Fibroblast of mammary gland (primary cell): Measurements from ENCODE around the gene NIPBL.

ENCODE experiments used
- DNase-seq: peaks from one replicate; pipeline ENCODE4 v3.0.0-alpha.2; 2010; ENCODE audit warnings: low read depth
- H3K4me3 ChIP-seq: 2 replicates; pipeline ENCODE4 v1.5.1; 2011; ENCODE audit warnings: low read depth, mild to moderate bottlenecking, low read length, moderate library complexity; ENCODE audit not compliant: control insufficient read depth
- CTCF ChIP-seq: conservative IDR thresholded peaks from 2 replicates; pipeline ENCODE4 v1.5.1; 2011; ENCODE audit warnings: low read depth, low read length, inconsistent platforms; ENCODE audit not compliant: control insufficient read depth, insufficient read depth

The NIPBL gene

DNA sequence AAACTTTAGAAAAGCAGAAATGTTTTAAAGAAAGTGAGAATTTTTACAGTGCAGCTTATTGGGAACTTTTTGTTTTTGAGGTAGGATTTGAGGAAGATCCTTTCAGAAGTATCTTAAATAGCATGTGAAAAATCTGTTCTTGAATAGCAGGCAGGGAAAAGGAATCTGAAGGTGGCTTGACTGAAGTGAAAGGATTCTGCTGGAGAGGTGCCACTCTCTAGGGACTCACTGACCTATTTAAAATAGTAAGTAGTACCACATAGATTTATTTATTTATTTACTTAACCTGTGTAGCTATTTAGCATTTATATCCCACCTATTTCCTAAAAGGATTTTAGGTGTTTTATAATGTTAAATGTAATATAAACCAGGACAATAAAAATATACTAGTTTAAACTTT, 69.1 kb downstream of the NIPBL start:
- no peak for TF ChIP-seq CTCF
- H3K4me3 ChIP-seq: no peak overlapping the region
- DNase-seq: no peak

DNA sequence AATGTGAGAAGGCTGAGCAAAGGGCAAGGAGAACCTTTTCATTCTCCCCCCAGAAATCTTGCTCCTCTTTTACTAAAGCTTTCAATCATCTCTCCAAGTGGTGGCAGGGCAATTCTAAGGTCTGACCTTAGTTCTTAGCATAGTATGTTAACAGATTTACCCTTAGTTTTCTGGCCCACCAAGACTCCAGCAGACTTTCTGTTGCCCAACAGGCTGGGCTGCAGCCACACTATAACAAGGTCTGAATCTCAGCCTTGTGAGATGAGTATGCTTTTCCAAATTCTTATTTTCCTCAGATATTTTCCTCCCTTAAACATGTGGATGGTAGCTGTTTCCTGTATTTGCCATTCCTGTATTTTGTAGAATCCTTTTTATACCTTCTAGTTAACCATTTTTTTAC, 69.5 kb downstream of the NIPBL start:
- peak; percentile 6 for DNase-seq
- TF ChIP-seq CTCF: no peak
- no peak overlapping the region for H3K4me3 ChIP-seq

DNA sequence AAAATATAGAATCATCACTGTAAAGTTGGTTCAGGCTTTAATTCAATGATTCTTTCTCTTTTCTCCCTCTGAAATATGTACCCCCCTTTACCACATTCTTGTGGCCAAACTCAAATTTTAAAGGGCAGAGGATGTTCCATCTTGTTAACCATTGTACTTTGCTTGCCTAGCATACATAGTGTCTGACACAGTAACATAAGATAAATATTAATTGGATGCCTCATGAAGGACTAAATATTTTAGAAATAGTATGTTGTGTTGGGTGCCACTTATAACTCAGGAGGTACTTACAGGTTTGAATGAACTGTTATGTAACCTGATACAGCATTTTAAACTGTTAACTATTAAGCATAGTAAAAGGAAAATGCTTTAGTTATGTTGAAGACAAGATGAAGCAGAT, 71.5 kb downstream of the NIPBL start:
- peak; percentile 53 for DNase-seq
- TF ChIP-seq CTCF: no peak
- no peak overlapping the region for H3K4me3 ChIP-seq

- no peak overlapping the region for H3K4me3 ChIP-seq
- no peak for TF ChIP-seq CTCF
- DNase-seq: peak; percentile 15
Observed at GRCh38 chr5:36948650-36949049, 72.1 kb downstream of the NIPBL start.

GRCh38 chr5:36949593-36949992, 73.0 kb downstream of the NIPBL start:
- no peak for TF ChIP-seq CTCF
- H3K4me3 ChIP-seq: no peak overlapping the region
- no peak for DNase-seq

GRCh38 chr5:36950586-36951457, 74.3 kb downstream of the NIPBL start:
- H3K4me3 ChIP-seq: no peak overlapping the region
- DNase-seq: peak; percentile 50
- TF ChIP-seq CTCF: no peak
